Breast epithelium (tissue), 4 donors: ENCODE measurements around the gene TMEM126A. TPM values are rescaled to one million over a fixed set of nuclear protein-coding genes. Genes with fewer than 3 reads are reported as not detected.

Experiments used
- DNase-seq, 2 donors: peaks; one replicate each; pipeline ENCODE4 v3.0.0-alpha.2; 2019; ENCODE audit warnings: low spot score in 2 of 2
- H3K27ac ChIP-seq, 2 donors: fragments of 200-600 bp; sonication (generic) in 1 of 2; one replicate each; pipeline ENCODE4 v1.5.1; 2016 to 2019; ENCODE audit warnings: mild to moderate bottlenecking in 1 of 2
- H3K27me3 ChIP-seq, 2 donors: fragments of 200-600 bp; sonication (generic) in 1 of 2; one replicate each; pipeline versions ENCODE4 v1.5.1 to v1.6.0; 2017 to 2019; ENCODE audit warnings: control low read depth in 1 of 2, mild to moderate bottlenecking in 1 of 2
- H3K36me3 ChIP-seq: fragments of 200-600 bp; one replicate; pipeline ENCODE4 v1.5.1; 2019
- H3K4me1 ChIP-seq, 2 donors: fragments of 200-600 bp; sonication (generic); one replicate each; pipeline ENCODE4 v1.5.1; 2016 to 2019; ENCODE audit warnings: control low read depth in 1 of 2
- H3K4me3 ChIP-seq, 3 donors: fragments of 200-600 bp; sonication (generic); 1 replicate in 2 of 3; 2 replicates in 1 of 3; pipeline ENCODE4 v1.5.1; 2016 to 2019; ENCODE audit warnings: mild to moderate bottlenecking in 3 of 3, moderate library complexity in 2 of 3
- H3K9me3 ChIP-seq, 2 donors: fragments of 200-600 bp; sonication (generic) in 1 of 2; one replicate each; pipeline ENCODE4 v1.5.1; 2016 to 2019; ENCODE audit warnings: control low read depth in 1 of 2
- CTCF ChIP-seq, 3 donors: fragments of 450-650 bp; IDR thresholded peaks; one replicate each; pipeline ENCODE4 v1.5.1; 2016 to 2017; ENCODE audit warnings: antibody characterized with exemption in 3 of 3, mild to moderate bottlenecking in 3 of 3, moderate library complexity in 3 of 3
- POLR2A ChIP-seq: fragments of 450-650 bp; IDR thresholded peaks from one replicate; pipeline ENCODE4 v1.6.1; 2016; ENCODE audit warnings: antibody characterized with exemption, mild to moderate bottlenecking, moderate library complexity
- POLR2AphosphoS5 ChIP-seq, 3 donors: sonication (generic); formaldehyde crosslinking; IDR thresholded peaks; one replicate each; pipeline ENCODE4 v1.6.1; 2017; ENCODE audit warnings: antibody characterized with exemption in 3 of 3
- intact Hi-C: fragments of 100-400 bp; cut with DNase I; formaldehyde crosslinking; loops from one replicate; pipeline ENCODE4 v1.15.1; 2023; ENCODE audit warnings: low total_unique reads
- total RNA-seq, 3 donors: library from RNA; depleted of rRNA; stranded (reverse); fragments of >200 nt; gene quantifications; one replicate each; pipeline ENCODE4 v1.1.0, GENCODE V29; 2016

The TMEM126A gene
- total RNA-seq, 3 donors from 2014 or later = 18.6 to 33.9 (median 23.9) TPM

- Histone ChIP-seq H3K4me3 (peak overlapping the region; percentile 66 to 84 (median 82)), H3K27me3 (no peaks in the 10 kb centered on the region), H3K4me1 (peaks cover 0 to 15% of the 10 kb centered on the region in 2 donors), H3K9me3 (no peaks in the 10 kb centered on the region), H3K36me3 (no peaks in the 10 kb centered on the region), H3K27ac (peak overlapping the region; percentile 91 to 94)
- DNase-seq = no peak
- TF ChIP-seq CTCF (IDR thresholded peaks at IDR 0.05) (no peak), POLR2A (no peak), POLR2AphosphoS5 (IDR thresholded peaks at IDR 0.05) (no peak)
- intact Hi-C loops = no loop called here
Observed at GRCh38 chr11:85628771-85629341, 18.9 kb upstream of the TMEM126A start.

- no peak for DNase-seq
- no peak overlapping the region for H3K4me3 ChIP-seq
- intact Hi-C loops = no loop called here
- no peaks in the 10 kb centered on the region for H3K9me3 ChIP-seq
- H3K27me3 ChIP-seq = no peaks in the 10 kb centered on the region
- TF ChIP-seq POLR2AphosphoS5 (IDR thresholded peaks at IDR 0.05) = no peak
- no peaks in the 10 kb centered on the region for H3K36me3 ChIP-seq
- no peaks in the 10 kb centered on the region for H3K4me1 ChIP-seq
- H3K27ac ChIP-seq = no peak overlapping the region
Observed at GRCh38 chr11:85634747-85635146, 13.0 kb upstream of the TMEM126A start.

- TF ChIP-seq CTCF (IDR thresholded peaks at IDR 0.05) (no peak), POLR2AphosphoS5 (IDR thresholded peaks at IDR 0.05) (no peak), POLR2A (no peak)
- Histone ChIP-seq H3K27me3 (no peaks in the 10 kb centered on the region), H3K4me3 (no peak overlapping the region), H3K9me3 (no peaks in the 10 kb centered on the region), H3K4me1 (peaks cover 0 to 5% of the 10 kb centered on the region in 2 donors), H3K36me3 (no peaks in the 10 kb centered on the region), H3K27ac (no peak overlapping the region)
- DNase-seq = no peak
- intact Hi-C loops = no loop called here
Observed at GRCh38 chr11:85643191-85643614, 4.6 kb upstream of the TMEM126A start.

GRCh38 chr11:85647078-85647477, 689 bp upstream of the TMEM126A start:
- intact Hi-C loops = no loop called here

DNA sequence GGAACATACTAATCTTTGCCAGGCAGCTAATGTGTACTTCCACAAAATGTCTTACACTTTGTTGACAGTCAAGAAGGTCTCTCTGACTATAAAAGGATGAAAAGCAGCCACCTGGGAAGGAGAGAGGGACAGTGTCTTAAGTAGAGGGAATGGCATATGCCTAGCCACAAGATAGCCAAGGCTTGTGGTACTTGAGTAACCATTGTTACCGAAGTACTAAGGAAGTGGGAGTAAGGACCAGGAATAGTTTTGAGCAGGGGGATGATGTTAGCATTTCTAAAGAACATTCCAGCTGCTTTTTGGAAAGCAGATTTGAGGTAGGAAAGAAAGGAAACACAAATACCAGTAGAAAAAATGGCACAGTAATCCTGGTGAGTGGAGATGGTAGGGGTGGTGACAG, 3.4 kb downstream of the TMEM126A start:
- Histone ChIP-seq H3K27ac (no peak overlapping the region), H3K4me3 (no peak overlapping the region), H3K27me3 (no peaks in the 10 kb centered on the region), H3K4me1 (peaks cover 0 to 10% of the 10 kb centered on the region in 2 donors), H3K9me3 (no peaks in the 10 kb centered on the region), H3K36me3 (no peaks in the 10 kb centered on the region)
- TF ChIP-seq POLR2A = no peak
- TF ChIP-seq CTCF (IDR thresholded peaks at IDR 0.05) = no peak
- no peak for DNase-seq
- intact Hi-C loops = no loop called here

More at GRCh38 chr11:85647078-85647477, 689 bp upstream of the TMEM126A start:
- Histone ChIP-seq H3K4me3 (peak overlapping the region; percentile 64 to 89 (median 74)), H3K27me3 (no peaks in the 10 kb centered on the region), H3K9me3 (no peaks in the 10 kb centered on the region), H3K36me3 (no peaks in the 10 kb centered on the region), H3K4me1 (peaks cover 0 to 10% of the 10 kb centered on the region in 2 donors), H3K27ac (peak overlapping the region; percentile 87 to 92)
- DNase-seq = no peak
- TF ChIP-seq POLR2AphosphoS5 (IDR thresholded peaks at IDR 0.05) (no peak), POLR2A (no peak), CTCF (IDR thresholded peaks at IDR 0.05) (no peak)
